ENCODE data around the gene FERMT2. TPM values are rescaled to one million over a fixed set of nuclear protein-coding genes. Genes with fewer than 3 reads are reported as not detected.

FERMT2 gene
- total RNA-seq, 1 experiment from 2014 or later, result 40.8 TPM

- no peak for DNase-seq
- Histone ChIP-seq H3K9me3 (no peaks in the 10 kb centered on the region), H3K27me3 (replicated peaks; ENCODE audit: control insufficient read depth, insufficient read depth, low read length) (no peaks in the 10 kb centered on the region), H3K4me1 (no peaks in the 10 kb centered on the region), H3K36me3 (ENCODE audit: control insufficient read depth, insufficient read depth, low read length) (no peaks in the 10 kb centered on the region; the same call in 1 of the 2 replicates), H3K4me3 (ENCODE audit: low read depth, low read length) (no peak overlapping the region)
- H3K4me3 Mint-ChIP-seq (ENCODE audit: unreplicated experiment), result no peak overlapping the region
- H3K9me3 Mint-ChIP-seq (ENCODE audit: unreplicated experiment), result no peaks in the 10 kb centered on the region
- peaks cover 5% of the 10 kb centered on the region for H3K4me1 Mint-ChIP-seq (ENCODE audit: low read depth, unreplicated experiment)
- no peaks in the 10 kb centered on the region for H3K27me3 Mint-ChIP-seq (ENCODE audit: insufficient read depth, unreplicated experiment)
- intact Hi-C loops (cut with micrococcal nuclease; ENCODE audit: unreplicated experiment), result no loop called here
- BruUV-seq (replicated peaks), result no TSS peak
- ChIA-PET CTCF (no interaction called here), POLR2A (no interaction called here)
- H3K36me3 Mint-ChIP-seq (ENCODE audit: insufficient read depth, unreplicated experiment), result peaks cover under 1% of the 10 kb centered on the region
- TF ChIP-seq CTCF (IDR thresholded peaks at IDR 0.05; ENCODE audit: insufficient read depth in 1 of 2, low read depth in 1 of 2, low read length in 1 of 2, severe bottlenecking in 1 of 2, unreplicated experiment in 1 of 2), result no peak
- no peak overlapping the region for H3K27ac Mint-ChIP-seq (ENCODE audit: unreplicated experiment)
These were observed 89.9 kb downstream of the FERMT2 start for GRCh38 chr14:52860910-52861309.

DNA sequence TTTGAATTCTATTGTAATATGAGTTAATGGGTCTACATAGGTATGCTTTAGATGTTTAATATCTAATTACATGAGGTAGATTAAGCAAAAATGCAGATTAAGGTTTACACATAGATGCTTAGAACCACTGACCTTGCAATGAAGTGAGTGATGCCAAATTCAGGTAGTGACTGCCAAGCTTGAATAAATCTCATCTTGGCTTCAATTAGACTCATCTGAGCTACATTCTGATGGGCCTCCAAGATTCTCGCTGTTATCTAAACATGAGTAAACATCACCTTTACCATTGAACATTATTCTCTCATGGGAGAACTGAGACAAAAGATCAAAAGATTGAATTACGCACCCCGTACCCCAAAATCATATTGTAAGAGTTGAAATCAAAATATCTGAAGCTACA is 90.6 kb downstream of the FERMT2 start:
- ChIA-PET POLR2A (no interaction called here), CTCF (no interaction called here)

DNA sequence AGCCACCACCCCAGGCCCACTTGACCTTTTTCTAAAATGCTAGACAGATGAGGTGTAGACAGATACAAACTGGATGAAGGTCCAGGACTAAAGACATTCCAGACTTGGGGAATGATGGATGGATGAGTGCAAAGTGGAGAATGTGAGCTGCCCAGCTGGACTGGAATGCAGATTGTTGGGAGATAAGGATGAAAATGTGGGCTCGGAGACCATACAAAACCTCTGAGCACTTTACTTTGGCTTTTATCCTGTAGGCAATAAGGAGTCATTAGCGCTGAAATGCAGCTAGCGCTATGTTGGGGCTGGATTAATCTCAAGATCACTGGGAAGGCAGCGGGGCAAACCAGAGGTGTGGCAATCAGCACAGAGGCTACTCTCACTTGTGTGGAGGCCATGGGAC is 94.7 kb downstream of the FERMT2 start:
- no peaks in the 10 kb centered on the region for H3K27me3 Mint-ChIP-seq (ENCODE audit: insufficient read depth, unreplicated experiment)
- Histone ChIP-seq H3K4me1 (peaks cover 8% of the 10 kb centered on the region; the same call in 1 of the 2 replicates), H3K4me3 (ENCODE audit: low read depth, low read length) (no peak overlapping the region), H3K27me3 (replicated peaks; ENCODE audit: control insufficient read depth, insufficient read depth, low read length) (no peaks in the 10 kb centered on the region), H3K36me3 (ENCODE audit: control insufficient read depth, insufficient read depth, low read length) (no peaks in the 10 kb centered on the region; the same call in 1 of the 2 replicates), H3K9me3 (no peaks in the 10 kb centered on the region)
- H3K36me3 Mint-ChIP-seq (ENCODE audit: insufficient read depth, unreplicated experiment), result peaks cover 9% of the 10 kb centered on the region
- BruUV-seq (replicated peaks), result no TSS peak
- DNase-seq, result no peak
- peaks cover 16% of the 10 kb centered on the region for H3K4me1 Mint-ChIP-seq (ENCODE audit: low read depth, unreplicated experiment)
- intact Hi-C loops (cut with micrococcal nuclease; ENCODE audit: unreplicated experiment), result no loop called here
- no peak overlapping the region for H3K27ac Mint-ChIP-seq (ENCODE audit: unreplicated experiment)
- POLR2A ChIA-PET, result no interaction called here
- TF ChIP-seq CTCF (IDR thresholded peaks at IDR 0.05; ENCODE audit: insufficient read depth in 1 of 2, low read depth in 1 of 2, low read length in 1 of 2, severe bottlenecking in 1 of 2, unreplicated experiment in 1 of 2), result no peak
- no peaks in the 10 kb centered on the region for H3K9me3 Mint-ChIP-seq (ENCODE audit: unreplicated experiment)
- CTCF ChIA-PET, result interaction anchor here (0.6 kb wide), 1 partner anchor 438 kb away, joined by 3 read pairs; no protein-coding TSS in a partner anchor
- H3K4me3 Mint-ChIP-seq (ENCODE audit: unreplicated experiment), result no peak overlapping the region

More for the DNA sequence above, 90.6 kb downstream of the FERMT2 start:
- peaks cover 7% of the 10 kb centered on the region for H3K4me1 Mint-ChIP-seq (ENCODE audit: low read depth, unreplicated experiment)
- Histone ChIP-seq H3K4me1 (no peaks in the 10 kb centered on the region), H3K27me3 (replicated peaks; ENCODE audit: control insufficient read depth, insufficient read depth, low read length) (no peaks in the 10 kb centered on the region), H3K36me3 (ENCODE audit: control insufficient read depth, insufficient read depth, low read length) (no peaks in the 10 kb centered on the region; the same call in 1 of the 2 replicates), H3K9me3 (no peaks in the 10 kb centered on the region), H3K4me3 (ENCODE audit: low read depth, low read length) (no peak overlapping the region)
- no TSS peak for BruUV-seq (replicated peaks)
- no peak for DNase-seq
- no peaks in the 10 kb centered on the region for H3K27me3 Mint-ChIP-seq (ENCODE audit: insufficient read depth, unreplicated experiment)
- TF ChIP-seq CTCF (IDR thresholded peaks at IDR 0.05; ENCODE audit: insufficient read depth in 1 of 2, low read depth in 1 of 2, low read length in 1 of 2, severe bottlenecking in 1 of 2, unreplicated experiment in 1 of 2), result no peak
- no peak overlapping the region for H3K27ac Mint-ChIP-seq (ENCODE audit: unreplicated experiment)
- H3K9me3 Mint-ChIP-seq (ENCODE audit: unreplicated experiment), result no peaks in the 10 kb centered on the region
- peaks cover 7% of the 10 kb centered on the region for H3K36me3 Mint-ChIP-seq (ENCODE audit: insufficient read depth, unreplicated experiment)
- no peak overlapping the region for H3K4me3 Mint-ChIP-seq (ENCODE audit: unreplicated experiment)
- intact Hi-C loops (cut with micrococcal nuclease; ENCODE audit: unreplicated experiment), result no loop called here

All from Caco-2 (cell line).